Middle frontal gyrus (tissue), 1 donor: ENCODE measurements around the gene ABHD11.
"Not testable (repeated sequence)": the region's sequence is repeated elsewhere in the genome, so short reads cannot be mapped to it uniquely, and the experiment has no call there.

ENCODE experiments used
- DNase-seq: peaks from one replicate; pipeline ENCODE4 v3.0.0-alpha.2; 2015; ENCODE audit warnings: low spot score; ENCODE audit errors: extremely low spot score

Gene ABHD11

DNA sequence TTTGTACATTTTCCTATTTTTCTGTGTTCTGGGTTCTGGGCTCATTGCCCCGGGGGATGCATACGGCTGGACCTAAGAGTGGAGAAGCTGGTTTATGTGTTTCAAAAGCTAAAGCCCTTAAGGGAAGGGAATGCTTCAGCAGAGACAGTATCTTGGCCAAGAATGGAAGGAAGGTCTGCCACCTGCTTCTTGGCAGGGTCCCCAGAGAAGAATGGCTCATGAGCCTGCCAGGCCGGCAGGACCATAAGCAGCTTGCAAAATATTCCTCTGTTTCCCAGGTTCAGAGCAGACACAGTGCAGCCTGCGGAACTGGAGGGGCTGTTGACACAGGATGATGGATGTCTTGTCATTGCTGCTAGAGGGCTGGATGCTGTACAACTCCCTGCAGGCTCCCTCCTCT is 7.8 kb upstream of the ABHD11 start:
- no peak for DNase-seq

DNA sequence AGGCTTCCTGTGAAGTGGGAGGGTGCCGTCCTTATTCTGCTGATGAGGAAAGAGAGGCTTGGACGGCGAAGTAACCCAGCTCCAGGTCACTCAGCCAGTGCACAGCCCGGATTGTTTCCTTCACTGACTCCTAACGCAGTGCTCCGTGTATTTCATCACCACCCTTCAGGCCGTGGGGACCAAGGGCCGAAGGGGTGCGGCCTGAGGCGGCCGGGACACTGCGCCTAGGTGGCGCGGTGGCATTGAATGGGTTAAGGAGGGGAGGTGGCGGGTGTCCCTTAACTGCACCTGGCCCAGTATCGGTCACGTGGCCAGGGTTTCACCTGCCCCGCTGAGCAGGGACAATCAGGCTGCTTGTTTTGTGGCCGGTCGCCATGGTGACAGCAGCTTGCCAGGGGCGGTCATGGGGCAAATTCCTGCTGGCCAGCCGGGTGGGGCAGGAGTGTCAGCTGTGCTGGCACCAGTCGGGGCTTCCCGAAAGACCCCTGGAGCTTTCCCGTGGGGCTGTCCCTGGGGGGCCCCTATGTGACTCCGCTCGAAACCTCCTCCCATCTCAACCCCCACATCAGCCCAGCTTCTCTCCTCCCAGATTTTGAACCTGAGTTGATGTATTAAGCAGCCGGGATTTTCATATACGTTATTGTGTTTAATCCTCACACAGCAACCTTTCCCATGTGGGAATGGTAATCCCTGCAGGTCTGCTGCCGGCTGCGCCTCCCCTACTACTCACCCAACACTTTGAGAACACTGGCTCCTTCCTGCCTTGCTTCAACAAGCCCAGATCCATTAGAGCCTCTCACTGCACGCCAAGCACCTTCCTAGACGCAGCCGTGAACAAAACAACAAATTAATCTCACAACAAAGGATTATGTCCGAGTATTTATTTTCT is 4.4 kb upstream of the ABHD11 start:
- no peak for DNase-seq

DNA sequence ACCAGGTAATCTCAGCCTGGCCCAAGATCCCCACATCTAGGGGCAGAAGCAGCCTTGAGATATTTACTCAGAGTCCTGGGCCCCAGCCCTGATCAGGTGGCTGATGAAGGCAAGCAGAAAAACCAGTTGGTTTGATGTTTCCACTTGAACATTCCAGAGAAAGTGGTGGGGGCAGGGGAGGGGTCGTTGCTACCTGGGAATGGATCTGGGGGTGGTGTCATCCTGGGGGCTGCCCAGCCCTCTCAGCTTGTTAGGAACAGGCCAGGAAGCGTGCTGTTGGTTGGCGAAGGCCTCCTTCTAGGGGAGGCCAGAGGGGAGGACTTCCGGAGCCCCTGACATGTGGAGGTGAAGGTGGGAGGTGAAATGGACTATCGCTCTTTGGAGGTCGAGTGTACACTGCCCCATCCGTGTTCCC is 3.7 kb upstream of the ABHD11 start:
- DNase-seq = no peak

DNA sequence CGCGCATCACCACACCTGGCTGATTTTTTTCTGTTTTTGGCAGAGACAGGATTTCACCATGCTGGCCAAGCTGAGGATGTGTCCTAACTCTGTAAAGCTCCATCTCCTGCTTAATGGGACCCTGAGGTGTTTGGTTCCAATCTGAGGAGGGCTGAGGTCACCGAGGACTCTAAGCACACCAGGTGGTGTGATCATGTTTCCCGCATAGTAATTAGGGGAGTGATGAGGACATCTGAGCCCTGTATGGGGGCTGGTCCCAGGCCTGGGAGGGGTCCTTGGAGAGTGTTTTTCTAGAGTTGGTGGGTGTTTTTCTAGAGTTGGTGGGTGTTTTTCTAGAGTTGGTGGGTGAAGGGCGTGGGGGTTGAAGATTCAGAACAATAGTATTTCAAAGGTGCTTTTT is 3.0 kb upstream of the ABHD11 start:
- DNase-seq = no peak

DNA sequence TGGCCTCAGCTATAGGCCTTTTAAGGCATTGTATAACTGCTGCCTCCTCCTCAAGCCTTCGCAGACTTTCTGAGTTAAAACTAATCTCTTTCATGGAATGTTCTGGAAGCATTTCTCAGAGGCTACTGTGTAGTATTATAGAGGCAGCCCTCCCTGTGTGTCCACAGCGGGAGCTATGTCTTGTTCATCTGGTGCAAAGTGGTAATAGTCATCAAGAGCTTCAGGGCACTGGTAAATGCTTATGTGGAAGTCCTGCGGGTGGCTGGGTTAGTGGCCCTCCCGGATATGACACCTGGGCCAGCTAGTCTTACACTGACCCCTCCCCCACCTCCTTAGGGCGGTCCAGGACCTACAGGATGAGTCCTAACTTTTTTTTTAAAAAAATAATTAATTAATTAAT is 2.2 kb upstream of the ABHD11 start:
- DNase-seq = no peak

DNA sequence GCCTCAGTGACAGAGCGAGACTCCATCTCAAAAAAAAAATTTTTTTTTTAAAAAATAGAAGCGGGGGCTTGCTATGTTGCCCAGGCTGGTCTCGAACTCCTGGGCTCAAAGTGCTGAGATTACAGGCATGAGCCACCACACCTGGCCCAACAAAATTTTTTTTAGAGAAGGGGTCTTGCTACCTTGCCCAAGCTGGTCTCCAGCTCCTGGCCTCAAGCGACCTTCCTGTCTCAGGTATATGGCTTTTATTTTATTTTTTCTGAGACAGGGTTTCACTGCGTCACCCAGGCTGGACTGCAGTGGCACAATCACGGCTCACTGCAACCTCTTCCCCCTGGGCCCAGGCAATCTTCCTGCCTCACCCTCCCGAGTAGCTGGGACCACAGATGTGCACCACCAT is 1.6 kb upstream of the ABHD11 start:
- no peak for DNase-seq

DNA sequence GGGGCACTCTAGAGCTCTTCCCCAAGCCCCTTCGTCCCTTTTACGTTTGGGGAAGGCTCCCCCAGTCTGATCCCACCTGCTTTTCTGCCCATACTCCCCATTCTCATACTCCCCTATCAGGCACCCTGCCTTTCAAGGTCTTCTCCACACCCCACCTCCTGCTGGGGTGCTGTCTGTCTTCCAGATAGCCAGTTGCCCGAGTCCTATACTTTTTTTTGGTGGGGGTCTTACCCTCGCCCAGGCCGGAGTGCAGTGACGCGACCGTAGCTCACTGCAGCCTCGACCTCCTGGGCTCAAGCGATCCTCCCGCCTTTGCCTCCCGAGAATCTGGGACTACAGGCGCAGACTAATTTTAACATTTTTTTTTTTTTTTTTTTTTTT is 775 bp upstream of the ABHD11 start:
- no peak for DNase-seq

DNA sequence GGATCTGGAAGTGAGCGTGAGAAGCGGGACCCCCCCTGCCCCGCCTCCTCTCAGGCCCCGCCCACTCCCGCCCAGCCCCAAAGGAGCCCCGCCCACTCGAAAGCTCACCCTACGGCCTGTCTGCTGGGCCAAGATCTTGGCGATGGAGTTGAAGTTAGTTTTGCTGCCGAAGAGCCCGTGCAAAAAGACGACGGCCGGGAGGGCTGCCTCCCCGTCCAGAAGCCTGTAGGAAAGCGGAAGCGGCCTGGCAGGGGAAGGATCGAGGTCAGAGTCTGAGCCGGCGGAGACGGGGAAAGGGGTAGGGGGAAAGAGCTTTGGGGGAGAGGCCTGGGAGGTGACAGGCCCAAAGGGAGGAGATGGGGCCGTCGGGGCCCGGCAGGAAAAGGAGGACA is 386 bp downstream of the ABHD11 start:
- no peak for DNase-seq

DNA sequence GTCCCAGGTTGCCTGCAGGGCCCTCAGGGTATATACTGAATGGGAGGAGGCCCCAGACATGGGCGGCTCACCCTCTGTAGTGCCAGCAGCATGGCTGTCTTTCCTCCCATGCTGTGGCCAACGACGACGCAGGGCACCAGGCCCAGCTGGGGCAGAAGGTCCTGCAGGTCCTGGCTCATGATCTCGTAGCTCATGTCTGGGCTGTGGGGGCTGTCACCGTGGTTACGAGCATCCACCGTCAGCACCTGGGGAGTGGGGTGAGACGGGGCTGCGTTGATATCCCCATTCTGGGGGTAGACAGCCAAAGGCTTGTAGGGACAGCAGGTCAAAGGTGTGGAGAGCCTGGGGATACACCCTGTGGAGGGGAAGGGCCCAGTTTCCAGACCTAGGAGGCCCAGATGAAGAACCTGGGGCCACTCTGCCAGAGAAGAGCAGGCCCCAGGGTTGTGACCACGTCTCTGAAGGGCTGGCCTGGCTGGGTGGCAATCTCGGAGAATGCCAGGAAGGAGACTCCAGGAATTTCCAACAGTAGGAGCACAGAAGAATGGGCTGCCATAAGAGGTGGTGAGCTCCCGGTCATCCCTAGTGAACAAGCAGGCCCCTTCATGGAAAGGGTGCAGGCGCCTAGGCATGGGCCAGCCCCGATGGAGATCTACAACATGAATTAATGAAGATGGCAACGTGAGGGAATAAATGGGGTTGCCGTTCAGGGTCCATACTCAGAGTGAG is 947 bp downstream of the ABHD11 start:
- DNase-seq = no peak

DNA sequence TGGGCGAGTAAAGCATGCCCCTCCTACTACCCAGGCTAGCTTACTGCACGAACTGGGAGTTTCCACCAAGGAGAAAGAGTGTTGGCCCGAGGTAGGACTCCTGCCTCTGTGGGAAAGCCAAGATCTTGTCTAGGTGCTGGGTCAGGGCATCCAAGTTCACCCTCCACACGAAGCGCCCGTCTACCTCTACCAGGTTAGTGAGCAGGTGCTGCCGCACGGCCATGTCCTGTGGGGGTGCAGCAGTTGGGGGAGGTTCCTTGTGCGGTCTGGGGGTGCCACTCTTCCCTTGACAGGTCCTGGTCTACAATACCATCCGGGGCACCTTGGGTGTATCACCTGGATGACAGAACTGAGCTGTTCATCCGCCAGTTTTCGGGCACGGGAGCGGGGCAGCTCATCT is 1.7 kb downstream of the ABHD11 start:
- no peak for DNase-seq

DNA sequence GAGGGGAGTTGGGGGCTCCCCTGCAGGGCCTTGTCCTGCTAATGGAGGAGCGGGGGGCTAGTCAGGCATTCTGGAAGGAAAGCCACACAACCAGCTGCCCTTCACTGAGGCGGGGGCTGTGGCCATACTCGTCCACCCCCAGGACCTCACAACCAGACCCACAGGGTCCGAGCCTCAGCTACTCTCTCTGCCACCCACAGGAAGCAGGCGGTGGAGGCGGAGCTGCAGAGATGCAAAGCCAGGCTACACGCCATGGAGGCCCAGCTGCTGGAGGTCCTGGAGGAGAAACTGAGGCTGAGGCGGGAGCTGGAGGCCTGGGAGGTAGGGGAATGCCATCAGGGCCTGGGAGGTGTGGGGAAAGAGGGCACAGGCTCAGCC is 3.1 kb downstream of the ABHD11 start:
- no peak for DNase-seq

DNA sequence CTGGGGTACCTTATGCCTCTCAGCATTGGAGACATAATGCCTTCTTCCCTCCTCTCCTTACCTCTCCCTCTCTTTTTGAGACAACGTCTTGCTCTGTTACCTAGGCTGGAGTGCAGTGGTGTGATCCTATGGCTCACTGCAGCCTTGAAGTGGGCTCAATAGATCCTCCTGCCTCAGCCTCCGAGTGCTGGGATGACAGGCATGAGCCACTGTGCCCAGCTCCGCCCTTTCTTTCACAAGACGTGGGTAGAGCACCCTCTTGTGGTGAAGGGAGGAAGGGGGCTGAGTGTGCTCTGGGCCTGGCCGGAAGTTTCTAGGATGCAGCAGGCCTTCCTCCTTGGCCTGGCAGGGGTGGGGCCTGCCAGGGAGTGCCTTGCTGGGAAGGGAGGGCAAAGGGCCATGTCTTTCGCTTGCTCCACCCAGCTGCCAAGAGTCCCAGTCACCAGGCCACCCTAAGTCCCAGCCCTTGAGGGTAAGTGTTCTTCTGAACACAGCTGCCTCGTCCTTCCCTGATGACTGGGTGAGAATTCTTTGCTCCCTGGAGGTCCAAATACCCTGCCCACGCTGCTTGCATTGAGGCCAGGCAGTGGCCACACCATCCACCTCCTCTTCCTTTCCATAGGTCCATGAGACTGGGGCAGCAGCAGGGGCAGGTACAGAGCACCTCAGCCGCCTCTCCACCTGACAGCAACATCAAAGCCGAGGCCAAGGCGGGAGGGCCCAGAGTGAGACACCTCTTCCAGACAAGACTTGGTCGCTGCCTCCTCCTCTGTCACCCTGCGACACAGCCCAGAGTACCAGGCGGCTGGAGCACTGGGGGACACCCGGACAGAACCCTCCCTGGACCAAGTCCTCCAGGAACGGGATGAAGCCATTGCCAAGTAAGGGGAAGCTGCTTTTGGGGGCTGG is 3.7 kb downstream of the ABHD11 start:
- no peak for DNase-seq

DNA sequence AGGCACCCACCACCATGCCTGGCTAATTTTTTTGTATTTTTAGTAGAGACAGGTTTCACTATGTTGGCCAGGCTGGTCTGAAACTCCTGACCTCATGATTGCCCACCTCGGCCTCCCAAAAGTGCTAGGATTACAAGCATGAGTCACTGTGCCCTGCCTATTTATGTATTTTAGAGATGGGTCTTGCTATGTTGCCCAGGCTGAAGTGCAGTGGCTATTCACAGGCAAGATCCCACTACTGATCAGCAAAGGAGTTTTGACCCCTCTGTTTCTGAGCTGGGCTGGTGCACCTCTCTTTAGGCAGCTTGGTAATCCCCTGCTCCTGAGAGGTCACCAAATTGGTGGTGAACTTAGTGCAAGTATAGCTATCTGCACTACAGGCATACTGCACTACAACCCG is 6.2 kb downstream of the ABHD11 start:
- DNase-seq = no peak

DNA sequence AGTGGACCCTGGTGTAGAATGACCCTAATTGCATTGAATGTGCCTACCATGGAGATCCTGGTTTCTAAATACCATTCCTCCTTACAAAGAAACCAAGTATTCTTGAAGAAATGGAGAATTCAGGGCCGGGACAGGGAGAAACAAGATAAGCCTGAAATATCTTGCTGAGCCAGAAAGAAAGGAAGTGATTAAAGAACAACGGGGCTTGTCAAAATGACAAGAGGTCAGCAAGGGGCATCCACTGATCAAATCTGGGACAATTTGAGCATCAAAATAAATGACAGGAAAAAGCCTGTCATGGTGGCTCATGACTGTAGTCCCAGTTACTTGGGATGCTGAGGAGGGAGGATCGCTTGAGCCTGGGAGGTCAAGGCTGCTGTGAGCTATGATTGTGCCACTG is 8.1 kb downstream of the ABHD11 start:
- no peak for DNase-seq

DNA sequence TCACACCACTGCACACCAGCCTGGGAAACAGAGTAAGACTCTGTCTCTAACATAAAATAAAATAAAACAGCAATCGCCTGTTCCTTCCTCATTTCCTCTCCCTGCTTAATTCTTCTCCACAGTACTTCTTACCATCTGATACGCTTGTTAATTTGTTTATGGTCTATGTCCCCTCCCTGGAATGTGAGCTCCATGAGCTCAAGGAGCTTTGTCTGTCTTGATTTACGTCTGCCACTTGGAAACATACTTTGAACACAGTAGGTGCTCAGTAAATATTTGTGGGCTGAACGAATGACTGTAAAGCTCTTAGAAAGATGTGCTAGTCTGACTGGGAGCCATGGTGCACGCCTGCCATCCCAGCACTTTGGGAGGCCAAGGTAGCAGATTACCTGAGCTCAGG is 10.1 kb downstream of the ABHD11 start:
- no peak for DNase-seq

DNA sequence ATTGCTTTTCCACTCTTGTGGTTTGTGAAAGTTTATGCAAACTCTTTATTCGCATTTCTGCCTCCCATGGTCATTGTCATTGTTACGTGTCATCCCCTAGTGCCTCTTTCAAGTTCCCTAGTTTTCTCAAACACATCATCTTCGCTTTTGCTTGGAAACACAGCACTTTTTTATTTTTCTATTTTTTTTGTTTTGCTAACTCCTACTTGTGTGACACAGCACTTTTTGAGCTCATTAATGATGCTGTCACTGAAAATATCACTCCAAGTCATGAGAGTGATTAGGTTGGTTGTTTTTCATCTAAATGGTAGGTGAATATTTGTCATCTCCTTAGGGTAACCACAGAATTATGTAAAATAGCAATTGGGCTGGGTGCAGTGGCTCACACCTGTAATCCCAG is 10.7 kb downstream of the ABHD11 start:
- DNase-seq = no peak

DNA sequence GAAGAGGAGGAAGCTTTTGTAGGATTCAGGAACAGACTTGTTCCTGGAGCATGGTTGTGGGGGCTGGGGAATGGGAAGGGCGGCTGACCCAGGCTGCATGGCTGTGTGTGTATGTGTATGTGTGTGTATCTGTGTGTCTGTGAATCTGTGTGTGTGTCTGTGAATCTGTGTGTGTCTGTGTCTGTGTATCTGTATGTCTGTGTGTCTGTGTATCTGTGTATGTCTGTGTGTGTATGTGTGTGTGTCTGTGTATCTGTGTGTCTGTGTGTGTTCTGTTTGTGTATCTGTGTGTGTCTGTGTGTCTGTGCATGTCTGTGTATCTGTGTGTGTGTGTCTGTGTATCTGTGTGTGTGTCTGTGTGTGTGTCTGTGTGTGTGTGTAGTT is 12.5 kb downstream of the ABHD11 start:
- no peak for DNase-seq

DNA sequence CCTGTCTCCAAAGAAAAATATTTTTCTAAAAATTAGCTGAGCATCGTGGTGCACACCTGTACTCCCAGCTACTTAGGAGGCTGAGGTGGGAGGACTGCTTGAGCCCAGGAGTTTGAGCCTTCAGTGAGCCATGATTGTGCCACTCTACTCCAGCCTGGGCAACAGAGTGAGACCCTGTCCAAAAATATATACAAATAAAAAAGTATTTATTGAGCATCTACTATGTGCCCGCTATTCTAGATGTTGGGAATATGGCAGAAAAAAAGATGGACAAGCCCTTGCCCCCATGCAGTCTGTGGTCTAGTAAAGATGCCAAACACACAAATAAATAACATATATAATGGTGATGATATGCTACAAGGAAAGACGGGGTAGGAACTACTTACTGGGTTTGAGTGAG is 14.8 kb downstream of the ABHD11 start:
- no peak for DNase-seq

DNA sequence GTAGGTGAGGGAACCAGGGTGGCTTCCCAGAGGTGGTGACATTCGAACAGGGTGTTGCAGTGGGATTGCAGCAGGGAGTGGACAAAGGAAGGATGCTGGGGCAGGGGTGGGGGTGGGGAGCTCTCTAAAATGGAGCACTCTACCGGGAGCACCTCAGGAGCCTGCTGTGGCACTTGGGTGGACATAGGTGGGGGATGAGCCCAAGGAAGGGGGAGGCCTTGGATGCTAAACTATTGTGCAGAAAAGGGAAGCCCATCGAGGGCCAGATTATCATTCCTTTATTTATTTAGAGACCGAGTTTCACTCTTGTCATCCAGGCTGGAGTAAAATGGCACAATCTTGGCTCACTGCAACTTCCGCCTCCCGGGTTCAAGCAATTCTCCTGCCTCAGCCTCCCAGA is 15.8 kb downstream of the ABHD11 start:
- DNase-seq = no peak

DNA sequence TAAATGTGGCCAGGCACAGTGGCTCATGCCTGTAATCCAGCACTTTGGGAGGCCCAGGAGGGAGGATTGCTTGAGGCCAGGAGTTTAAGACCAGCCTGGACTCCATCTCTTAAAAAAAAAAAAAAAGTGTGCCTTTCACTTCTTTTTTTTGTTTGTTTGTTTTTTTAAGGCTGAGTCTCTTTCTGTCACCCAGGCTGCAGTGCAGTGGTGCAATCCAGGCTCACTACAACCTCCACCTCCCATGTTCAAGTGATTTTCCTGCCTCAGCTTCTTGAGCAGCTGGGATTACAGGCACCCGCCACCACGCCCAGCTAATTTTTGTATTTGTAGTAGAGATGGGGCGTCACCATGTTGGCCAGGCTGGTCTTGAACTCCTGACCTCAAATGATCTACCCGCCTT is 16.4 kb downstream of the ABHD11 start:
- not testable (repeated sequence) for DNase-seq

DNA sequence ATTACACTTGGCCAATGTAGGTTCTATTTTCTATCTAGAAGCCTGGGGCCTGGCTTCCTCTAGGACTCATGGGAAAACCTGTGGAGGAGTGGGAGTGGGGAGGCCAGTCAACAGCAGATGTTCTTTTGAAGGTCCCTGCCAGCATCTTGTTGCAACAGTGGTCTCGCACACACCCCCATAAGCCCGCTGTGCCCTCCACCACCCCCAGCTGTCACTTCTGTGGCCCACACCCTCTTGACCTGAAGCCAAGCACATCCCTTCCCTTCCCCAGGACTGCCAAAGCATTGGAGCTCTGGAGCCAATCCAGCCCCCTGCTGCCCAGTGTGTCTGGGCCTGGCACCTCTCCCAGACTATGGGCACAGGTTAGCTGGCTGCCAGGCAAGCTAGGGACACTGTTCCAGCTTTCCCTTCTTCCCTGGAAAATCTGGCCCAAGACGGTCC is 17.2 kb downstream of the ABHD11 start:
- DNase-seq = no peak

DNA sequence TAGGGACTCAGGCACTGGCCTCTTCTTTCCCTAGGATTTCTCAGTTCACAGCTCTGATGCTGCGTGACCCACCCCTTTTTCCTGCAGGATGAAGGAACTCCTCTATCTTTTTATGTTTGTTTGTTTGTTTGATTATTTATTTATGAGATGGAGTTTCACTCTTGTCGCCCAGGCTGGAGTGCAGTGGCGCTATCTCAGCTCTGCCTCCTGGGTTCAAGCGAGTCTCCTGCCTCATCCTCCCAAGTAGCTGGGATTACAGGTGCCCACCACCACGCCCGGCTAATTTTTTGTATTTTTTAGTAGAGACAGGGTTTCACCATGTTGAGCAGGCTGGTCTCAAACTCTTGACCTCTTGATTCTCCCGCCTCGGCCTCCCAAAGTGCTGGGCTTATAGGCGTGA is 18.2 kb downstream of the ABHD11 start:
- not testable (repeated sequence) for DNase-seq
